HG02981 (cell line): ENCODE data around the gene SAMD8.

Experiments used
- ATAC-seq: cut with Tn5 transposase; IDR thresholded peaks from one replicate; pipeline ENCODE4 v1.9.1; 2021; ENCODE audit warnings: mild to moderate bottlenecking, moderate library complexity; ENCODE audit not compliant: unreplicated experiment

SAMD8 gene

GRCh38 chr10:75084834-75085384 lies 26.5 kb upstream of the SAMD8 start:
- no peak for ATAC-seq

GRCh38 chr10:75086278-75086934 lies 25.1 kb upstream of the SAMD8 start:
- no peak for ATAC-seq

GRCh38 chr10:75088640-75089039 lies 22.8 kb upstream of the SAMD8 start:
- ATAC-seq, result no peak

- ATAC-seq, result no peak
Observed at GRCh38 chr10:75089634-75090033, 21.8 kb upstream of the SAMD8 start.

GRCh38 chr10:75091146-75091545 lies 20.3 kb upstream of the SAMD8 start:
- no peak for ATAC-seq

GRCh38 chr10:75094465-75094864 lies 17.0 kb upstream of the SAMD8 start:
- ATAC-seq, result no peak

GRCh38 chr10:75095631-75096030 lies 15.8 kb upstream of the SAMD8 start:
- ATAC-seq, result no peak

GRCh38 chr10:75096749-75097148 lies 14.7 kb upstream of the SAMD8 start:
- no peak for ATAC-seq

- no peak for ATAC-seq
Observed at GRCh38 chr10:75097666-75098285, 13.7 kb upstream of the SAMD8 start.

GRCh38 chr10:75098902-75099673 lies 12.4 kb upstream of the SAMD8 start:
- no peak for ATAC-seq

GRCh38 chr10:75099952-75100763 lies 11.3 kb upstream of the SAMD8 start:
- ATAC-seq, result peak; percentile 66

- ATAC-seq, result no peak
Observed at GRCh38 chr10:75100764-75101291, 10.6 kb upstream of the SAMD8 start.

- no peak for ATAC-seq
Observed at GRCh38 chr10:75101416-75102251, 9.8 kb upstream of the SAMD8 start.

GRCh38 chr10:75102830-75103673 lies 8.4 kb upstream of the SAMD8 start:
- ATAC-seq, result no peak

GRCh38 chr10:75103881-75104686 lies 7.4 kb upstream of the SAMD8 start:
- ATAC-seq, result no peak

GRCh38 chr10:75104842-75105241 lies 6.6 kb upstream of the SAMD8 start:
- ATAC-seq, result no peak

- no peak for ATAC-seq
Observed at GRCh38 chr10:75105576-75106197, 5.8 kb upstream of the SAMD8 start.

- ATAC-seq, result no peak
Observed at GRCh38 chr10:75106242-75106641, 5.2 kb upstream of the SAMD8 start.
